Neutrophil (primary cell): Measurements from ENCODE around the gene ABAT.
"Not testable (repeated sequence)": the region's sequence is repeated elsewhere in the genome, so short reads cannot be mapped to it uniquely, and the experiment has no call there.

Experiments
- H3K27ac ChIP-seq: fragments of 200-600 bp; sonication (generic); 2 replicates; pipeline ENCODE4 v1.5.1; 2016; ENCODE audit warnings: mild to moderate bottlenecking, moderate library complexity
- H3K27me3 ChIP-seq: fragments of 200-600 bp; sonication (generic); 2 replicates; pipeline ENCODE4 v1.6.0; 2016; ENCODE audit warnings: mild to moderate bottlenecking
- H3K36me3 ChIP-seq: fragments of 200-600 bp; sonication (generic); 2 replicates; pipeline ENCODE4 v1.5.1; 2017
- H3K4me1 ChIP-seq, 2 experiments: fragments of 200-600 bp in 1 of 2; sonication (generic) in 1 of 2; 1 replicate in 1 of 2; 2 replicates in 1 of 2; pipeline versions ENCODE4 v1.5.1 to v1.6.1; 2013 to 2016; ENCODE audit warnings: low read depth in 1 of 2, low read length in 1 of 2, mild to moderate bottlenecking in 1 of 2, moderate library complexity in 1 of 2; ENCODE audit not compliant: control insufficient read depth in 1 of 2, insufficient read depth in 1 of 2
- H3K4me3 ChIP-seq, 2 experiments: fragments of 200-600 bp in 1 of 2; sonication (generic) in 1 of 2; 1 replicate in 1 of 2; 2 replicates in 1 of 2; pipeline ENCODE4 v1.5.1; 2013 to 2016; ENCODE audit warnings: low read depth in 1 of 2, low read length in 1 of 2, mild to moderate bottlenecking in 1 of 2, moderate library complexity in 1 of 2
- H3K9me3 ChIP-seq: fragments of 200-600 bp; sonication (generic); 2 replicates; pipeline ENCODE4 v1.5.1; 2016
- TF ChIP-seq, protein P1 (sequence below): fragments of 200-600 bp; sonication (generic); IDR thresholded peaks from 2 replicates; pipeline ENCODE4 v1.5.1; 2016; ENCODE audit warnings: antibody characterized with exemption

ABAT gene

GRCh38 chr16:8742068-8742467 lies 67.7 kb downstream of the ABAT start:
- no peaks in the 10 kb centered on the region for H3K4me1 ChIP-seq
- TF ChIP-seq, protein P1, sequence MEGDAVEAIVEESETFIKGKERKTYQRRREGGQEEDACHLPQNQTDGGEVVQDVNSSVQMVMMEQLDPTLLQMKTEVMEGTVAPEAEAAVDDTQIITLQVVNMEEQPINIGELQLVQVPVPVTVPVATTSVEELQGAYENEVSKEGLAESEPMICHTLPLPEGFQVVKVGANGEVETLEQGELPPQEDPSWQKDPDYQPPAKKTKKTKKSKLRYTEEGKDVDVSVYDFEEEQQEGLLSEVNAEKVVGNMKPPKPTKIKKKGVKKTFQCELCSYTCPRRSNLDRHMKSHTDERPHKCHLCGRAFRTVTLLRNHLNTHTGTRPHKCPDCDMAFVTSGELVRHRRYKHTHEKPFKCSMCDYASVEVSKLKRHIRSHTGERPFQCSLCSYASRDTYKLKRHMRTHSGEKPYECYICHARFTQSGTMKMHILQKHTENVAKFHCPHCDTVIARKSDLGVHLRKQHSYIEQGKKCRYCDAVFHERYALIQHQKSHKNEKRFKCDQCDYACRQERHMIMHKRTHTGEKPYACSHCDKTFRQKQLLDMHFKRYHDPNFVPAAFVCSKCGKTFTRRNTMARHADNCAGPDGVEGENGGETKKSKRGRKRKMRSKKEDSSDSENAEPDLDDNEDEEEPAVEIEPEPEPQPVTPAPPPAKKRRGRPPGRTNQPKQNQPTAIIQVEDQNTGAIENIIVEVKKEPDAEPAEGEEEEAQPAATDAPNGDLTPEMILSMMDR: no peak

GRCh38 chr16:8748944-8749343 lies 74.5 kb downstream of the ABAT start:
- not testable (repeated sequence) for H3K9me3 ChIP-seq, H3K27me3 ChIP-seq
- H3K27ac ChIP-seq: peak overlapping the region; percentile 76
- H3K4me1 ChIP-seq: peaks cover 14 to 21% of the 10 kb centered on the region in 2 experiments
- peaks cover 22% of the 10 kb centered on the region for H3K36me3 ChIP-seq
- H3K4me3 ChIP-seq: peak overlapping the region in 1 of 2 experiments; percentile 7

More at GRCh38 chr16:8742068-8742467, 67.7 kb downstream of the ABAT start:
- no peaks in the 10 kb centered on the region for H3K9me3 ChIP-seq
- no peak overlapping the region for H3K27ac ChIP-seq
- H3K27me3 ChIP-seq: no peaks in the 10 kb centered on the region
- no peak overlapping the region for H3K4me3 ChIP-seq
- H3K36me3 ChIP-seq: peaks cover 4% of the 10 kb centered on the region

GRCh38 chr16:8751481-8752311 lies 77.3 kb downstream of the ABAT start:
- peaks cover 28% of the 10 kb centered on the region for H3K36me3 ChIP-seq
- peaks cover 14 to 21% of the 10 kb centered on the region in 2 experiments for H3K4me1 ChIP-seq
- H3K27ac ChIP-seq: no peak overlapping the region
- no peaks in the 10 kb centered on the region for H3K27me3 ChIP-seq
- no peak overlapping the region for H3K4me3 ChIP-seq
- TF ChIP-seq, protein P1: no peak
- H3K9me3 ChIP-seq: no peaks in the 10 kb centered on the region

DNA sequence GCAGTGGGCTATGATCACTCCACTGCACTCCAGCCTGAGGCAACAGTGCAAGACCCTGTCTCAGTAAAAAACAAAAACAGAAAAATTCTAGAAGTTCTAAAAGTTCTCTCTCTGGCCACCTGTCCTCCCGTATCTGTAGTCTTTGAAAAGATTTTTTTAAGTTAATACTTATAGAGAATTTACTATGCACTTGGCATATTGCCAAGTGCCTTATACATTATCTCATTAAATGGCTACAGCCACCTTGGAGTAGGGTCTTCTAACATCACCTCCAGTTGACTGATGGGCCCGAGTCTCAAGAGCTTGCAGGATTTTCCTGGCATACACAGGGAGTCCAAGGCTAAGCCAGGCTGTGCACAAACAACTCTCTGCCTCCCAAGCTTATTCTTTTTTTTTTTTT lies 78.3 kb downstream of the ABAT start:
- TF ChIP-seq, protein P1: no peak

DNA sequence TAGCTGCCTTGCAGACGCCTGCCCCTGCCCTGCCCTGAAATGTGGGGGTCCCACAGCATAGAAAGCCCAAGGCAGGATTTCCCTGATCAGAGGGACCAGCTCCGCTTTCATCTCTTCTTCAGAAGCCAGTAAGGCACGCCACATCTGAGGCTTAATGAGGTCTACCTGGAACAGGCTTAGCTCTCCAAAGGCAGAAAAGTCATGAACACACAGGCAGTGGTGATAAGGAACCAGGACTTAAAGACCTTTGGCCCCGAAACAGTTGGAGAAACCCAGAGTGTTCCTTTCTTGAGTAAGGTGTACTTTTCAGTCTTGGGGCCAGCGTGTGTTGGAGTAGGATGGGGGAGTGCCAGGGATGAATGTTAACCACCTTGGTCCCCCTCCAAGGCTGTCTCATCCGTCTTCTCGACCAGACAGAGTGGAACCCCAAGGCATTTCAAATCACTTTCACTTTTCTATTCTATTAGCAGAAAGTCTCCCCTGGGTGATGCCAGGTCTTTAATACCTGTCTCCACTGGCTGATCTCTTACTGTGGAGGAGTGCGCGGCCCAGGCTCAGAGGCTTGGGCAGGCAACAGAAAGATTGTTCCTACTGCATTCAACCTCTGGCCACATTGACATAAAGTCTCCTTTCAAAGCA lies 79.1 kb downstream of the ABAT start:
- Histone ChIP-seq H3K4me1 (peaks cover 10 to 14% of the 10 kb centered on the region in 2 experiments), H3K27ac (no peak overlapping the region), H3K4me3 (no peak overlapping the region), H3K36me3 (peaks cover 43% of the 10 kb centered on the region), H3K9me3 (no peaks in the 10 kb centered on the region), H3K27me3 (no peaks in the 10 kb centered on the region)
- TF ChIP-seq, protein P1: no peak

More for the DNA sequence above, 78.3 kb downstream of the ABAT start:
- no peak overlapping the region for H3K4me3 ChIP-seq
- H3K36me3 ChIP-seq: peaks cover 34% of the 10 kb centered on the region
- no peaks in the 10 kb centered on the region for H3K9me3 ChIP-seq
- peaks cover 14 to 21% of the 10 kb centered on the region in 2 experiments for H3K4me1 ChIP-seq
- no peaks in the 10 kb centered on the region for H3K27me3 ChIP-seq
- no peak overlapping the region for H3K27ac ChIP-seq

- Histone ChIP-seq H3K36me3 (peaks cover 49% of the 10 kb centered on the region), H3K27me3 (no peaks in the 10 kb centered on the region), H3K27ac (no peak overlapping the region), H3K4me1 (no peaks in the 10 kb centered on the region), H3K4me3 (no peak overlapping the region), H3K9me3 (no peaks in the 10 kb centered on the region)
- TF ChIP-seq, protein P1: no peak
These were observed 82.3 kb downstream of the ABAT start for GRCh38 chr16:8756755-8757154.
